Thyroid gland (tissue), 4 donors: ENCODE results near the gene HOXB9. TPM values are rescaled to one million over a fixed set of nuclear protein-coding genes. Genes with fewer than 3 reads are reported as not detected.

ENCODE experiments used
- DNase-seq, 2 donors: peaks; one replicate each; pipeline ENCODE4 v3.0.0-alpha.2; 2019
- H3K27ac ChIP-seq, 3 donors: fragments of 200-600 bp; sonication (generic); 1 replicate in 2 of 3; 2 replicates in 1 of 3; pipeline ENCODE4 v1.5.1; 2016 to 2019; ENCODE audit warnings: mild to moderate bottlenecking in 1 of 3, moderate library complexity in 1 of 3
- H3K27me3 ChIP-seq: fragments of 200-600 bp; sonication (generic); one replicate; pipeline ENCODE4 v1.5.1; 2019
- H3K36me3 ChIP-seq, 2 donors: fragments of 200-600 bp; sonication (generic); one replicate each; pipeline ENCODE4 v1.5.1; 2016 to 2019
- H3K4me1 ChIP-seq, 2 donors: fragments of 200-600 bp; sonication (generic); one replicate each; pipeline ENCODE4 v1.5.1; 2017 to 2019
- H3K4me3 ChIP-seq, 3 donors: fragments of 200-600 bp; sonication (generic); replicated peaks in 1 of 3; 1 replicate in 2 of 3; 2 replicates in 1 of 3; pipeline ENCODE4 v1.5.1; 2016; ENCODE audit warnings: mild to moderate bottlenecking in 1 of 3
- H3K9me3 ChIP-seq: fragments of 200-600 bp; sonication (generic); one replicate; pipeline ENCODE4 v1.5.1; 2017
- CTCF ChIP-seq, 6 experiments: fragments of 200-600 bp in 3 of 6; fragments of 450-650 bp in 3 of 6; sonication (generic) in 3 of 6; IDR thresholded peaks; one replicate each; pipeline ENCODE4 v1.5.1; 2016 to 2019; ENCODE audit warnings: antibody characterized with exemption in 6 of 6, mild to moderate bottlenecking in 2 of 6, inconsistent platforms in 1 of 6, moderate library complexity in 1 of 6
- POLR2A ChIP-seq, 2 donors: fragments of 450-650 bp; IDR thresholded peaks; one replicate each; pipeline ENCODE4 v1.6.1; 2017; ENCODE audit warnings: antibody characterized with exemption in 2 of 2, mild to moderate bottlenecking in 2 of 2, moderate library complexity in 1 of 2
- WGBS, 2 donors: methylation state at CpG; one replicate each; pipeline ENCODE4 v1.1.5; 2017; 5-methylcytosine and 5-hydroxymethylcytosine counted together
- intact Hi-C: fragments of 100-400 bp; cut with DNase I; formaldehyde crosslinking; loops from one replicate; pipeline ENCODE4 v1.15.1; 2023
- total RNA-seq, 4 donors: library from RNA; depleted of rRNA; stranded (reverse); fragments of >200 nt; gene quantifications; one replicate each; pipeline ENCODE4 v1.2.3, GENCODE V29; 2016

The HOXB9 gene
- total RNA-seq, 4 donors from 2014 or later: not detected

- 15 to 20% methylated on average over 27 of the region's 27 CpGs for WGBS, 2 donors
- no peaks in the 10 kb centered on the region for H3K36me3 ChIP-seq
- no peak overlapping the region for H3K27ac ChIP-seq
- no peaks in the 10 kb centered on the region for H3K9me3 ChIP-seq
- no peak overlapping the region for H3K4me3 ChIP-seq
- no peak for TF ChIP-seq CTCF (IDR thresholded peaks at IDR 0.05)
- TF ChIP-seq POLR2A (IDR thresholded peaks at IDR 0.05): no peak
- H3K4me1 ChIP-seq: peaks cover 10 to 20% of the 10 kb centered on the region in 2 donors
- intact Hi-C loops: no loop called here
- H3K27me3 ChIP-seq: peaks cover 72% of the 10 kb centered on the region
- DNase-seq: no peak
Observed at GRCh38 chr17:48627623-48628521, 1.7 kb upstream of the HOXB9 start.

- Histone ChIP-seq H3K27ac (no peak overlapping the region), H3K36me3 (no peaks in the 10 kb centered on the region), H3K4me1 (peaks cover 10 to 20% of the 10 kb centered on the region in 2 donors), H3K4me3 (no peak overlapping the region), H3K27me3 (peaks cover 71% of the 10 kb centered on the region), H3K9me3 (no peaks in the 10 kb centered on the region)
- no peak for DNase-seq
- intact Hi-C loops: no loop called here
- WGBS, 2 donors: 11 to 21% methylated on average over 5 of the region's 5 CpGs
- TF ChIP-seq CTCF (IDR thresholded peaks at IDR 0.05) (no peak), POLR2A (IDR thresholded peaks at IDR 0.05) (no peak)
Observed at GRCh38 chr17:48627118-48627597, 1.0 kb upstream of the HOXB9 start.

- TF ChIP-seq CTCF (IDR thresholded peaks at IDR 0.05) (no peak), POLR2A (IDR thresholded peaks at IDR 0.05) (no peak)
- H3K27ac ChIP-seq: no peak overlapping the region
Observed at GRCh38 chr17:48625495-48626244, 488 bp downstream of the HOXB9 start.

GRCh38 chr17:48624544-48625494 is 1.3 kb downstream of the HOXB9 start:
- DNase-seq: no peak
- H3K27me3 ChIP-seq: peaks cover 77% of the 10 kb centered on the region
- no peaks in the 10 kb centered on the region for H3K36me3 ChIP-seq
- H3K27ac ChIP-seq: no peak overlapping the region
- intact Hi-C loops: no loop called here
- H3K4me3 ChIP-seq: peak overlapping the region in 1 of 3 donors; percentile 10
- TF ChIP-seq POLR2A (IDR thresholded peaks at IDR 0.05) (no peak), CTCF (IDR thresholded peaks at IDR 0.05) (no peak)
- no peaks in the 10 kb centered on the region for H3K9me3 ChIP-seq
- WGBS, 2 donors: 3 to 5% methylated on average over 23 to 32 of the region's 66 CpGs
- peaks cover 10 to 20% of the 10 kb centered on the region in 2 donors for H3K4me1 ChIP-seq

More at GRCh38 chr17:48625495-48626244, 488 bp downstream of the HOXB9 start:
- intact Hi-C loops: no loop called here
- WGBS, 2 donors: 0 to 1% methylated on average over 27 to 28 of the region's 69 CpGs
- peaks cover 10 to 20% of the 10 kb centered on the region in 2 donors for H3K4me1 ChIP-seq
- peak overlapping the region in 1 of 3 donors; percentile 10 for H3K4me3 ChIP-seq
- no peaks in the 10 kb centered on the region for H3K9me3 ChIP-seq
- DNase-seq: peak; percentile 23 to 26
- no peaks in the 10 kb centered on the region for H3K36me3 ChIP-seq
- peaks cover 78% of the 10 kb centered on the region for H3K27me3 ChIP-seq
